Gastrocnemius medialis (tissue), 4 donors: Measurements from ENCODE around the gene NCBP1. TPM values are rescaled to one million over a fixed set of nuclear protein-coding genes. Genes with fewer than 3 reads are reported as not detected.
"Not testable (repeated sequence)": the region's sequence is repeated elsewhere in the genome, so short reads cannot be mapped to it uniquely, and the experiment has no call there.

Experiments used
- ATAC-seq, 2 donors: fragments of 150-250 bp; one replicate each; pipeline ENCODE4 v1.9.1; 2016
- DNase-seq, 2 donors: peaks; one replicate each; pipeline ENCODE4 v3.0.0-alpha.2; 2019
- H3K27ac ChIP-seq, 4 donors: fragments of 200-600 bp; sonication (generic); 1 replicate in 1 of 4; 2 replicates in 3 of 4; pipeline ENCODE4 v1.5.1; 2016 to 2018; ENCODE audit warnings: mild to moderate bottlenecking in 2 of 4, moderate library complexity in 1 of 4
- H3K27me3 ChIP-seq, 3 donors: fragments of 200-600 bp; sonication (generic) in 2 of 3; 1 replicate in 1 of 3; 2 replicates in 2 of 3; pipeline versions ENCODE4 v1.5.1 to v1.6.0; 2016 to 2019; ENCODE audit warnings: mild to moderate bottlenecking in 1 of 3, moderate library complexity in 1 of 3
- H3K36me3 ChIP-seq, 2 donors: fragments of 200-600 bp; sonication (generic) in 1 of 2; one replicate each; pipeline ENCODE4 v1.5.1; 2017 to 2018
- H3K4me1 ChIP-seq, 2 donors: fragments of 200-600 bp; sonication (generic) in 1 of 2; one replicate each; pipeline ENCODE4 v1.5.1; 2016 to 2017; ENCODE audit warnings: mild to moderate bottlenecking in 2 of 2
- H3K4me3 ChIP-seq, 4 donors: fragments of 200-600 bp; sonication (generic) in 3 of 4; 1 replicate in 1 of 4; 2 replicates in 3 of 4; pipeline ENCODE4 v1.5.1; 2016 to 2019; ENCODE audit warnings: mild to moderate bottlenecking in 2 of 4
- H3K9me3 ChIP-seq, 3 donors: fragments of 200-600 bp; sonication (generic) in 2 of 3; 1 replicate in 1 of 3; 2 replicates in 2 of 3; pipeline ENCODE4 v1.5.1; 2016 to 2019
- POLR2A ChIP-seq, 2 donors: fragments of 450-650 bp; IDR thresholded peaks; one replicate each; pipeline ENCODE4 v1.6.1; 2017; ENCODE audit warnings: antibody characterized with exemption in 2 of 2, mild to moderate bottlenecking in 2 of 2, moderate library complexity in 2 of 2
- in situ Hi-C, 4 donors: fragments of 200-750 bp; cut with MboI; loops; one replicate each; pipeline versions ENCODE4 v1.15.0 to v1.8.0; 2017; ENCODE audit warnings: low sequenced_read_pairs in 4 of 4
- intact Hi-C: fragments of 100-400 bp; cut with DNase I; formaldehyde crosslinking; loops from one replicate; pipeline ENCODE4 v1.15.1; 2023; ENCODE audit warnings: low total_unique reads
- total RNA-seq, 4 donors: library from RNA; depleted of rRNA; stranded (reverse); fragments of >200 nt; gene quantifications; one replicate each; pipeline versions ENCODE4 v1.1.0 to v1.2.3, GENCODE V29; 2016
- TF ChIP-seq, protein P1 (sequence below), 5 experiments: fragments of 450-650 bp in 3 of 5; fragments of 200-600 bp in 2 of 5; sonication (generic) in 2 of 5; IDR thresholded peaks in 4 of 5; conservative IDR thresholded peaks in 1 of 5; 1 replicate in 4 of 5; 2 replicates in 1 of 5; pipeline ENCODE4 v1.5.1; 2016 to 2019; ENCODE audit warnings: antibody characterized with exemption in 5 of 5, mild to moderate bottlenecking in 3 of 5, moderate library complexity in 3 of 5

Gene NCBP1
- total RNA-seq, 4 donors from 2014 or later = 8.2 to 17.2 (median 15.7) TPM

DNA sequence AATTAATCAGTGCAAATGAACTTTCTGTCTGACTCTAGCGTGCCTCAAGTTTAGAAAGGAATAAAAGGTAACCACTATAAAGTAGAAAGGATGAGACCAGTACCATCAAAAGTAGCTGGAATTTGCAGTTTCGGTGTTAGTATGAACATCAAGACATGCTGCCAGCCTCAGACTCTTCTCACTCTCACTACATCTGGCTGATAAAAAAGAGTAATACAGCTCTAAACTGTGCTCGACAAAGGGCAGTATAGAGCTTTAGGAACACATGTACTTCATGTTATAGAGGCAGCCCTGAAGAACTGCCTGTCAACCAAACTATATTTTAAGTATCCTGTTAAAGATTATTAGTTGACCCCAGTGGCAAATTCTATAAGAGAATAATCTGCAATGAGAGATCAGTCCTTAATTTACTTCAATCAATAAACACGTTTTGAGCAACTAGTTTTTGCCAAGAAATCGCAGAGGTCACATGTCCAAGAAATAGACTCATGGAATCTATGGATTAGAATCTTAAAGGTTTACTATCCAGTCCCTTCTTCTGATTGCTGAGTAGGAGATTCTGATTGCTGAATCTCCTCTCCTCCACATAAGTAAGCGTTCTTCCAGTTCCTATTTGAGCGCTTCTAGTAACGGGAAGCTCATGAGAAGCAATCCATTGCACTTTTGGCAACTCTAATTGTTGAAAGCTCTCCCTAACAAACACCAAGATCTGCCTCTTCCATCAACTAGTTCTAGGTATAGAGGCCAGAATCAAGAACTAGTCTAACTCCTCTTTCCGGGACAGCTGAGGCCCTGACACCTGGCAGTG lies 62.6 kb downstream of the NCBP1 start:
- H3K4me1 ChIP-seq = peaks cover 21 to 38% of the 10 kb centered on the region in 2 donors
- no peak for TF ChIP-seq POLR2A (IDR thresholded peaks at IDR 0.05)
- TF ChIP-seq, protein P1, sequence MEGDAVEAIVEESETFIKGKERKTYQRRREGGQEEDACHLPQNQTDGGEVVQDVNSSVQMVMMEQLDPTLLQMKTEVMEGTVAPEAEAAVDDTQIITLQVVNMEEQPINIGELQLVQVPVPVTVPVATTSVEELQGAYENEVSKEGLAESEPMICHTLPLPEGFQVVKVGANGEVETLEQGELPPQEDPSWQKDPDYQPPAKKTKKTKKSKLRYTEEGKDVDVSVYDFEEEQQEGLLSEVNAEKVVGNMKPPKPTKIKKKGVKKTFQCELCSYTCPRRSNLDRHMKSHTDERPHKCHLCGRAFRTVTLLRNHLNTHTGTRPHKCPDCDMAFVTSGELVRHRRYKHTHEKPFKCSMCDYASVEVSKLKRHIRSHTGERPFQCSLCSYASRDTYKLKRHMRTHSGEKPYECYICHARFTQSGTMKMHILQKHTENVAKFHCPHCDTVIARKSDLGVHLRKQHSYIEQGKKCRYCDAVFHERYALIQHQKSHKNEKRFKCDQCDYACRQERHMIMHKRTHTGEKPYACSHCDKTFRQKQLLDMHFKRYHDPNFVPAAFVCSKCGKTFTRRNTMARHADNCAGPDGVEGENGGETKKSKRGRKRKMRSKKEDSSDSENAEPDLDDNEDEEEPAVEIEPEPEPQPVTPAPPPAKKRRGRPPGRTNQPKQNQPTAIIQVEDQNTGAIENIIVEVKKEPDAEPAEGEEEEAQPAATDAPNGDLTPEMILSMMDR (IDR thresholded peaks at IDR 0.05 in 4 of 5, conservative IDR thresholded peaks at IDR 0.05 in 1 of 5) = no peak
- ATAC-seq = peak in 1 of 2 donors; percentile 26

DNA sequence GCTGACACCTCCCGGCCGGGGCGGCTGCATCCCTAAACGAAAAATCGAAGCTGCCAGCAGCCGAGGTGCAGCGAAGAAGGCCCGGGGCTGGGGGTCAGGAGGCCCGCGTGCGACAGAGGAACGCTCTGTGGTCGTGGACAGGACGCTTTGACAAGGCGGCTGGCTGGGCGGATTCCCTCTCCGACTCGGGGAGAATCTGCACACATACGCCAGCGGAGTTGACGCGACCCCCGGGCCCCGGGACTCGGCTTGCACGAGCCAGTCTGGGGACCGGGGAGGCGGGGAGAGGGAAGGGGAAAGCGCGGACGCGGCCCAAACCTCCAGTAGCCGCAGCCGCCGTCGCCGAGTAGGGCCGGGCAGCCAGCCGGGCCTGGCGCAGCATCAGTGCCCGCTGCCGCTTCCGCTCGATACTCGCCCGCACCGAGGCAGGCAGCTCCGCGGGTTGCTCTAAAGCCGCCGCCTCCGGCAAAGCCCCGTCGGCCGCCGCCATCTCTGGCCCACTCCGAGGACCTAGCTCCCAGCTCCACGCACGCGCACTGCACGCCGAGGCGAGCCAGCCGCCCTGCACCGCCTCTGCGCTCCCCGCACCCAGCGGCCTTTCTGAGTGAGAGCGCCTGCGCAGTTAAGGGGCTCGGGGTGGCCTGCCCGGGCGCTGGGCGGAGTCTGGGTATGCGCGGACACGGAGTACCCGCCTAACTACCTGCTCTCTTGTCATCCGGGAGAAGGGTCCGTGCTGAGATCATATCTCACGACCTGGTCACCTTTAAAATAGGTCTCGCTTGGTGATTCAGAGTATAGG lies 63.4 kb downstream of the NCBP1 start, which contains the start of gene XPA:
Gene XPA (minus strand): TSS at position 538 of the 799 bp plus-strand sequence. CDS start 48 bp downstream, at position 490.
- peak; percentile 91 to 92 for TF ChIP-seq POLR2A (IDR thresholded peaks at IDR 0.05)
- TF ChIP-seq, protein P1 (IDR thresholded peaks at IDR 0.05 in 4 of 5, conservative IDR thresholded peaks at IDR 0.05 in 1 of 5) = peak in 2 of 5 experiments; percentile 2 to 13
- intact Hi-C loops = loop anchor here (2.0 to 10.0 kb wide), 5 partner anchors 64 to 560 kb away; partner anchors contain the start of genes NCBP1, TBC1D2, TRMO and TSTD2

More for the DNA sequence above, 62.6 kb downstream of the NCBP1 start:
- Histone ChIP-seq H3K9me3 (no peaks in the 10 kb centered on the region), H3K4me3 (peak overlapping the region; percentile 81 to 100 (median 92)), H3K27ac (peak overlapping the region; percentile 93 to 98 (median 94)), H3K27me3 (no peaks in the 10 kb centered on the region), H3K36me3 (peaks cover 0 to 13% of the 10 kb centered on the region in 2 donors)
- intact Hi-C loops (loop anchor here (2.0 to 10.0 kb wide), 5 partner anchors 63 to 561 kb away; partner anchors contain the start of genes NCBP1, TBC1D2, TRMO and TSTD2), in situ Hi-C loops (loop anchor here in 1 of 4 donors (25.0 kb wide), 1 partner anchor 316 kb away; no protein-coding TSS in a partner anchor)
- no peak for DNase-seq

DNA sequence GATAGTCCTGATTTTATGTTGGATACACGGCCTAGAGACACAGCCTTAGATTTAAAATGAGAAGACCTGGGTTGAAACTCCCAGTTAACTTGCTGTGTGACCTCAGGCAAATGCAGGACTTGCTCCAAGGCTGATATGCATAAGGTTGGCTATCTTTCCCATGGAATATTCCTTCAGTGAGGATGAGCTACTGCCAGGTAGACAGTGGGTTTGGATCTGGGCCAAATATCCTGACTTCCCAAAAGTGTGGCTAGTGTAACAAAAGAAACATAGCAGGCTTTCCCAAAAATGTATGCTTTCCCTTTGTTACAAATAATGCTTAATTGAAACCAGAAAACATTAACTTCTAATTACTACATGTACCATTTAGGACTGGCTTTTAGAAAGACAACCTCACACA lies 64.2 kb downstream of the NCBP1 start:
- no peak for ATAC-seq

More for the DNA sequence above, 63.4 kb downstream of the NCBP1 start, which contains the start of gene XPA:
- Histone ChIP-seq H3K27me3 (no peaks in the 10 kb centered on the region), H3K4me1 (peaks cover 21 to 38% of the 10 kb centered on the region in 2 donors), H3K4me3 (peak within 1 kb of the TSS; percentile 81 to 100 (median 92)), H3K27ac (peak within 1 kb of the TSS; percentile 93 to 98 (median 94)), H3K9me3 (no peaks in the 10 kb centered on the region), H3K36me3 (peaks cover 0 to 5% of the 10 kb centered on the region in 2 donors)
- ATAC-seq (peak; percentile 93 to 95), DNase-seq (peak; percentile 93 to 96)
- in situ Hi-C loops = loop anchor here in 1 of 4 donors (25.0 kb wide), 1 partner anchor 315 kb away; no protein-coding TSS in a partner anchor

DNA sequence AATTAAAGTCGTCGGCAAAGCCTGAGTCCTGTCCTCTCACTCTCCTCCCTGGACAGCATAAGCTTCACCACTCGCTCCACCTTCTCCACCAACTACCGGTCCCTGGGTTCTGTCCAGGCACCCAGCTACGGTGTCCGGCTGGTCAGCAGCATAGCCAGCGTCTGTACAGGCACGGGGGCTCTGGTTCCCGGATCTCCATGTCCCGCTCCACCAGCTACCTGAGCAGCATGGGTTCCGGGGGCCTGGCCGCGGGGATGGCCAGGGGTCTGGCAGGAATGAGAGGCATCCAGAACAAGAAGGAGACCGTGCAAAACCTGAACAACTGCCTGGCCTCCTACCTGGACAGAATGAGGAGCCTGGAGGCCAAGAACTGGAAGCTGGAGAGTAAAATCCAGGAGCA lies 65.2 kb downstream of the NCBP1 start:
- H3K27ac ChIP-seq = no peak overlapping the region
- in situ Hi-C loops (loop anchor here in 1 of 4 donors (25.0 kb wide), 1 partner anchor 313 kb away; no protein-coding TSS in a partner anchor), intact Hi-C loops (loop anchor here (5.0 to 10.0 kb wide), 3 partner anchors 227 to 558 kb away; partner anchors contain the start of gene TBC1D2)
- H3K4me3 ChIP-seq = no peak overlapping the region
- H3K27me3 ChIP-seq = no peaks in the 10 kb centered on the region
- H3K9me3 ChIP-seq = no peaks in the 10 kb centered on the region
- TF ChIP-seq POLR2A (IDR thresholded peaks at IDR 0.05) = no peak
- TF ChIP-seq, protein P1 (IDR thresholded peaks at IDR 0.05 in 4 of 5, conservative IDR thresholded peaks at IDR 0.05 in 1 of 5) = no peak
- DNase-seq = no peak
- no peak for ATAC-seq
- H3K4me1 ChIP-seq = peaks cover 21 to 31% of the 10 kb centered on the region in 2 donors
- H3K36me3 ChIP-seq = no peaks in the 10 kb centered on the region

More for the DNA sequence above, 64.2 kb downstream of the NCBP1 start:
- Histone ChIP-seq H3K9me3 (no peaks in the 10 kb centered on the region), H3K36me3 (peaks cover 0 to 4% of the 10 kb centered on the region in 2 donors), H3K4me1 (peaks cover 21 to 38% of the 10 kb centered on the region in 2 donors), H3K4me3 (peak overlapping the region; percentile 81 to 100 (median 92)), H3K27ac (peak overlapping the region; percentile 93 to 98 (median 94)), H3K27me3 (no peaks in the 10 kb centered on the region)
- no peak for DNase-seq
- no peak for TF ChIP-seq POLR2A (IDR thresholded peaks at IDR 0.05)
- intact Hi-C loops (loop anchor here (2.0 to 10.0 kb wide), 5 partner anchors 65 to 559 kb away; partner anchors contain the start of genes NCBP1, TBC1D2, TRMO and TSTD2), in situ Hi-C loops (loop anchor here in 1 of 4 donors (25.0 kb wide), 1 partner anchor 314 kb away; no protein-coding TSS in a partner anchor)

DNA sequence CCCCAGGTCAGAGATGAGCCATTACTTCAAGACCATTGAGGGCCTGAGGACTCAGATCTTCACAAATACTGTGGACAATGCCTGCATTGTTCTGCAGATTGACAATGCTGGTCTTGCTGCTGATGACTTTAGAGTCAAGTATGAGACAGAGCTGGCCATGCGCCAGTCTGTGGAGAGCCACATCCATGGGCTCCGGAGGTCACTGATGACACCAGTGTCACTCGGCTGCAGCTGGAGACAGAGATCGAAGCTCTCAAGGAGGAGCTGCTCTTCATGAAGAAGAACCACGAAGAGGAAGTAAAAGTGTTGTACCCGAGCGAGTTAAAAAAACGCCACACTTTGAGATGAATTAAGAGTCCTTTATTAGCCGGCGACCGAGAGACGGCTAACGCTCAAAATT lies 65.7 kb downstream of the NCBP1 start:
- H3K9me3 ChIP-seq, ATAC-seq, H3K4me3 ChIP-seq, H3K27me3 ChIP-seq, DNase-seq, H3K36me3 ChIP-seq, H3K27ac ChIP-seq: not testable (repeated sequence)
- intact Hi-C loops = loop anchor here (5.0 to 10.0 kb wide), 3 partner anchors 227 to 558 kb away; partner anchors contain the start of gene TBC1D2
- in situ Hi-C loops = loop anchor here in 1 of 4 donors (25.0 kb wide), 1 partner anchor 313 kb away; no protein-coding TSS in a partner anchor
- H3K4me1 ChIP-seq = peaks cover 21 to 27% of the 10 kb centered on the region in 2 donors

DNA sequence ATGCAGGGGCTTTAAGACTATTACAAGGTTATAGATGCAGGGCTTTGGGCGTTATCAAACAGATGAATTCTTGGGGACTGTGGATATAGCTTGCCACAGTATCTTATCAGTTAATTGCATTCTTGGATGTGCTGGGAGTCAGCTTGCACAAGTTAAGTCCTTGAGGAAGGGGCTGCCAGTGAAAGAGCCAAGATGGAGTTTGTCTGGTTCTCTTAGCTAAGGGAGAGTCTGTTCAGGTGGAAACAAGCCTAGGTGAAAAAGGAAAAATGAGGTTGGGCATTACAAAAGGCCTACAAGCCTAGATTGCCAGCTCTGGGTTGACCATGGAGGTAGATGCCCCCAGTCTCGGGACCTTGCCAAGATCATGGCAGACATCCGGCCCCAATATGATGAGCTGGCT lies 66.2 kb downstream of the NCBP1 start:
- not testable (repeated sequence) for ATAC-seq, H3K27ac ChIP-seq, H3K27me3 ChIP-seq, H3K9me3 ChIP-seq, DNase-seq, H3K36me3 ChIP-seq, H3K4me3 ChIP-seq
- in situ Hi-C loops (loop anchor here (10.0 to 25.0 kb wide), 4 partner anchors 205 to 562 kb away; partner anchors contain the start of gene TBC1D2 (in 4 of the 4)), intact Hi-C loops (loop anchor here (5.0 to 10.0 kb wide), 3 partner anchors 228 to 557 kb away; partner anchors contain the start of gene TBC1D2)
- H3K4me1 ChIP-seq = peaks cover 16 to 22% of the 10 kb centered on the region in 2 donors
